HPDE6-E6E7 (cell line): ENCODE data around the gene THRB.

Source experiments
- DNase-seq: peaks from one replicate; pipeline ENCODE4 v3.0.0; 2011; ENCODE audit warnings: missing footprints; ENCODE audit errors: extremely low spot score

THRB gene

DNA sequence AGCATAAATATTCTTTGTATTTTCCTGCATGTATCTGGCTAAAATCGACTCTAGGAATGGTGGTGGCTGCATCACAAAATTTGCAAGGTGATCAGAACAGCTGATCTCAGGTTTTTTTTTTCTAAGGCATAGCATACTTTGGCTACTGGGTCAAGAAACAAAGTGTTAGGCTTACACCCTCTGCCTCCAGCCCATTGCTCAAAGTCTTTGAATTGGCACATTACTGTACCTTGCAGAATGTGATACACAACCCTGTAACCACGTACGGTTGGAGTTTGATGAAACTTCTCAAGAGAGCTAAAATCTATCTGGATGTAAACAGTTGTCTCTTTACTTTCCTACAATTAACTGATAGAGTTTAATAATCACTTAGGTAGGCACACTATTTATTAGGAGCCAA, 188.1 kb downstream of the THRB start:
- DNase-seq: no peak

DNA sequence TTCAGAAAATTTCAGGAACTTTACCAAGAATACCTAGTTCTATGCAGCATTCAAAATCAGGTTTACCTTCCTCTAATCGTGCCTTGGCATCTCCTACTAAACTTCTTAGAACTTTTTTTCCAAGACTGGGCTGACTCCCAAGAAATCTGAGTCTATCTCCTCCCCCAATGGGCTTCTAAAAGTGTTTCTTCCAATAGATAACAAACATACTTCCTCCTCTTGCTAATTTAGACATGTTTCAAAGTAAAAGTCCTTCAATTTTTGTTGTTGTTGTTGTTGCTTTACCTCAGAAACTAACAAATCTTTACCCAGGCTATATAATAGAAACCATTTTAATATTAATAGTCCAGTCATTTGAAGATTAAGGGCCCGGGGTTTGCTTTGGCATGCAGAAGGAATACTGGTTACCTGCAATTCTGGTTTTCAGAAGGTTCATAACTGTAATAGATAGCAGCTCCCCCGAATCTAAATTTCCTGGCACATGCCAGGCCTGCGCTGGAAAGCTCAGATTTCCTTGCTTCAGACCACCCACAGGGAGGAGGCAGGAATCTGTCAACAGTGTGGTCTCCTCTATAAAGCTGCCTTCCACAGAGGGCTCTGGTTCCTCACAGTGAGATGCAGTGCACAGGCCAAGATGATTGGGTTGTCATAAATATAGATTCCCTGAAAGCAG, 188.7 kb downstream of the THRB start:
- no peak for DNase-seq

DNA sequence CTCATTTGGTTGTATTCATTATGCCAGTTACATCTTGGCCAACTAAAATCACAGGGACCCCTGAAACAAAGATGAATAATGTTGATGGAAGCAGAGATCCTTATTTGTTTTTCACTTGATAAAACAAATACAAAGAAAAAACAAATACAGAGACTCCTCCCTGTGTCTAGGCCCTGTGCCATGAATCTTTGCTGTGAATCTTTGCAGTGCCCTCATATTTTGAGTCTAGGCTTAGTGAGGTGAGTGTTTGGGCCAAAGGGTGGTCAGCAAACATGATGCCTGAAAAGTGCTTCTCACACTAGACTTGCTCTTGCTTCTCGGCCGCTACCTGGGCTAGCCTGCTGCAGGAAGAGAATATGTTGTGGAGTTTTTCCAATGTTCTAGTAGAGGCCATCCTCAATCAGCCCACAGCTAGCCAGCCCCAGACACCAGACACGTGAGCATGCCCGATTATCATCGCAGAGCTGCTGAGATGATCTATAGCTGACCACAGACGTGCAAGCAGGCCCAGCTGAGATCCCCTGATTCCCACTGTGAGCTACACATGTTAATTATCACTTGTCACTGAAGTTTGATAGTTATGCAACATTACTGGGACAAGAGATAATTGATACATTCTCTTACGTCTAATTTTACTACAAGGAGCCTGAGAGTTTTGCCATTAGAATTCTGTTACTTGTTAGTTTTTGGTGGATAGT, 191.4 kb downstream of the THRB start:
- no peak for DNase-seq

DNA sequence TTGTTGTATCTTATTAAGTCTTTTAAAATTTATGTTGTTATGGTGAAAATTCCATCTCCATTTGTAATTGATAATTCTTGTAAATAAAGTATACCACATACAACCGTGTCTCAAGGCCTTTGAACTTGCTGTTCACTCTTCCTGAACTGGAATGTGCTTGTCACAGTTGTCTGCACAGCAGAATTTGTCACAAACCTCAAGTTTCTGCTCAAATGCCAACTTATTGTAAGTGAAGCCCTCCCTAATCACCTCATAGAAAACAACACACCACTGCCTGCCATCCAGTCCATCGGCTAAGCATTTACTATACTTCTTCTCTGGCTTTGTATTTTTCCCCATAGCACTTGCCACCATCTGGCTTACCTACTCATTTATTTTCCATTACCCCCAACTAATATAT, 192.3 kb downstream of the THRB start:
- DNase-seq: no peak

DNA sequence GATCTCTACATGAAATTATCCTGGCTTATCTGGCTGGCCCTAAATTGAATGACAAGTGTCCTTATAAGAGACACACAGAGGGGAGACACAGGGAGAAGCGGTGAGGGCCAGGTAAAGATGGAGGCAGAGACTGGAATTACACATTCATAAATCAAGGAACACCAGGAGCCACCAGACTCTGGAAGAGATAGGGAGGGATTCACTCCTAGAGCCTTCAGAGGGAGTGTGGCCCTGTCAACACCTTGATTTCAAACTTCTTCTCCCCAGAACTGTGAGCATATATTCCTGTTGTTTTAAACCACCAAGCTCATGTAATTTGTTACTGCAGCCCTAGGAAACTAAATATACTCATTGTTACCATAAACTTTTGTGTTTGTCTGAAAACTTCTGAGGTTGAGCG, 193.7 kb downstream of the THRB start:
- no peak for DNase-seq

DNA sequence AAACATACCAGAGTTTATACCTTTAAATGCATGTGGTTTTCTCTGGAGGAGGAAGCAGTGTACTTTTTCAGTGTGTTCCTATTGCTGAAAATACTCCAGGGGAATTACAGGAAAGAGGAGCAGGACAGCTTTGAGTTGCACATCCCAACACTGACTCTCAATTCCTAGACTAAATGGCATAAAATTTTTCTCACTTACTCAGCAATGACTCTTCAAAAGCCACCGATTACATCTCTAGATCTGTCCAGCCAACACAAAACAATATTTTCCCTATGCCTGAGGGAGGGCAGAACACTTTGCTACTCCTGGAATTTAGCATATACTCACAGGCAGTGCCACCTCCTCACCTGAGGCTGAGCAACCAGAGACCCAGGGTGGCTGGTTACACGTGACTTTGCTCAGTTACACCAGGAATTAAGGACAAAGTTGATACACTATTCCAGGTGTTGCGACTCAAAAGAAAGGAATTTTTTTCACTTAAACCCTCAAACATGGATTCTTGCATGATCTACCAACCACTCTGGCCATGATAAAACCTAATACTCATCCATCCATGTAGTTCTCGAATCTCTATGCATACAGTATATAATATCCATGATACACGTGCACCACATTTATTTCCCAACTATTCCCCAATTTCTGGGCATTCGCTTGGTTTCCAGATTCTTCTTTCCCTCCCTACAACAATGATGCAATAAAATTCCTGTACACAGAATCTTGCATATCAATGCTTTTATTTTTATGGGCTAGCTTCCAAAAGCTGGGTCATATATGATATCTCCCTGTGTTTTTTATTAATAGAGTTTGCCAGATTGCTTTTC, 194.6 kb downstream of the THRB start:
- peak; percentile 4 for DNase-seq

DNA sequence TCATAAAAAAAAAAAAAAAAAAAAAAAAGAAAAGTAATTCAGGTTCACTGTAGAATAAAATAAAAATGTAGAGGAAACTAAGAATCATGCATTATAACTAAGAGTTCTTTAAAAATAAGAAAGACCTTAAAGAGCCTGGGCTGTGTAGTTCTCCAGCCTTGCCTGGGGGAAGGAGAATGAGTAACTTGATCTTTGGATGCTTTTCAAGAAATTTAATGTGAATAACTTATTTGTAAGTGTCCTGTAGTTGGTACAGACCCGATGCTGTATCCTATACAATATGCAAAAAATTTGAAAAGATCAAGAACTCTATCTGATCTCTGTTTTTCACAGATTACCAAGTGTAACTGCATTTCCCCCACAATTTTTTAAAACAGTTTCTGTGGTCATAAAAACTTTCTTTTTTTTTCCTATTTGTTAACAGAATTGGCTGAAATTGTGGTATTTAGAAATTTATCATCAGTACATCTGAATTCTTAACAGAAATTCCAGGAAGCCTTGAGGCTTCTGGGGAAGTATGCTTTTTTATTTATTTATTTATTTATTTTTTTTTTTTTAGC, 195.3 kb downstream of the THRB start:
- no peak for DNase-seq

DNA sequence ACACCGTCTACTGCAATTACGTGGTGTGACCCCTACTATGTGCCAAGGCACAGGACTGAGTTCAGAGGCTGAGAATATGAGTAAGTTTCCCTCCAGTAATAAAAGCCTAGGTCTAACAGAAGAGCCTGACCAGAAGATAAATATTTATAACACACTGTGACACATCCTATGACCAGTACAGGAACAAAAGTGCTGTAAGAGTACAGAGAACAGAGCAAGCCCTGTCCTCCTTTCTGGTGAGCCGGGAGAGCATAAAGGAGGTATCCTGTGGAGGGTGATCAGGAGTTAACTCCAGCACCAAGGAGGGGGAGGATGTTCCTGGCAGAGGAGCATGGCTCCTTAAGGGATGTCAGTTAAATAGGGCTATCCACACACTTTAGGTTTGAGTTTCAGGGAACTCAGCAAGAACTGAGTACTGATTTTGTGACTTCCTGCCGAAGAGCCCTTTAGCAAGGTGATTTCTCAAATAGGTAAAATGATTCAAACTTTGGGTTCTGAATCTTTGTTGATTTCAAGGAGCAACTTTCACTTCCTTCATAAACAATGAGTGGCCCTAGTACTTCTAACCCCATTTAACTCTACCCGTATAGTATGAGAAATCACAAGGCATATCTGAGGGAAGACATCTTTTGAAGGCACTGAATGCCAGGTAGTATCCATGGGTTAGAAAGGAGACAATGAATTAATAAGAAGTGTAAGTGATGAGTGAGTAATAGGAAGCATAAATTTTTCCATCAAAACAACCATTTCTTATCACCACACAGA, 198.0 kb downstream of the THRB start:
- DNase-seq: no peak

DNA sequence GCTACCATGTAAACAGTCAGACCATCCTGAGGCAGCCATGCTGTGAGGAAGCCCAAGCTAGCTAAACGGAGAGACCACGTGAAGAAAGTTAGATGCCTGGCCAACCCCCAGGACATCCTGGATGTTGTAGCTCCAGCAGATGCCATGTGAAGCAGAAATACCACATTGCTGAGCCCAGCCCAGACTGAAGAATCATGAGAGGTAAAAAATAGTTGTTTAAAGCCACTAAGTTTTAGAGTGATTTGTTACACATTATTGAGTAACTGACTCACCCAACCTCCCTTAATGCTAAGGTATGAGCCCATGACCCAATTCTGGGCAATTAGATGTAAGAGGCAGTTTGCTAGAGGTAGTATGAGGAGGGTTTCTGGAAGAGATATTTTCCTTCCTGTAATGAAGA, 200.5 kb downstream of the THRB start:
- DNase-seq: no peak

DNA sequence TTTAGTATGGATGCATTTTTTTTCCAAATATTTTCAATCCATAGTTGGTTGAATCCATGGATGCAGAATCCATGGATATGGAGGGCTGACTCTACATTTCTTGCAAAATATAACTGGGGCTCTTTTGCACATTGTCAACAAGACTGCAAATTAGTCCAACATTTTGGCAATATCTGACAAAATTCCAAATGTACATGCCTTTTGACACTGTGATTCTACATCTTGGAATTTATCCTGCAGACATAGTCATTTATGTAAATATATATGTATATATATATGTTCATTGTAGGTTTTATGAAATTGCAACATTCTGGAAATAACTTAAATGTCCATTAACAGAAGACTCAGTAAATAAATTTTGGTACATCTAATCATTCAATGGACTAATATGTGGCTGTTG, 203.0 kb downstream of the THRB start:
- no peak for DNase-seq

DNA sequence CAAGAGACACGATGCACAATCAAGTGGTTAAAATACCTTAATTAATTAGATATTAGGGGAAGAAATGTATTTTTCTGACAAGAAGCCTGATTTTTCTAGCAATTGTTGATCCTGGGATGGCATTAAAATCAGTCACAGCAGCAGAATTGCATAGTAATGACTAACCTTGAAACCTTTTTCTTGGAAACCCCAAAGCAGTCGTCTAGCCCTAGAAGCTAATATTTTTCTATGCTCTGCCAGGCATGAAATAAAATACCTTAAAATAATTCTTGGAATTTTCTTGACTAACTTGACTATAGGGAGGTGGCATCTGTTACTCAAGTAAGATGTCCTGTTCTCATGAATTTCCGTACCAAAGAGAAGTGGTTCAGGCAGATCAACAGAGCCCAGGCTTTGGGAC, 204.1 kb downstream of the THRB start:
- DNase-seq: no peak

DNA sequence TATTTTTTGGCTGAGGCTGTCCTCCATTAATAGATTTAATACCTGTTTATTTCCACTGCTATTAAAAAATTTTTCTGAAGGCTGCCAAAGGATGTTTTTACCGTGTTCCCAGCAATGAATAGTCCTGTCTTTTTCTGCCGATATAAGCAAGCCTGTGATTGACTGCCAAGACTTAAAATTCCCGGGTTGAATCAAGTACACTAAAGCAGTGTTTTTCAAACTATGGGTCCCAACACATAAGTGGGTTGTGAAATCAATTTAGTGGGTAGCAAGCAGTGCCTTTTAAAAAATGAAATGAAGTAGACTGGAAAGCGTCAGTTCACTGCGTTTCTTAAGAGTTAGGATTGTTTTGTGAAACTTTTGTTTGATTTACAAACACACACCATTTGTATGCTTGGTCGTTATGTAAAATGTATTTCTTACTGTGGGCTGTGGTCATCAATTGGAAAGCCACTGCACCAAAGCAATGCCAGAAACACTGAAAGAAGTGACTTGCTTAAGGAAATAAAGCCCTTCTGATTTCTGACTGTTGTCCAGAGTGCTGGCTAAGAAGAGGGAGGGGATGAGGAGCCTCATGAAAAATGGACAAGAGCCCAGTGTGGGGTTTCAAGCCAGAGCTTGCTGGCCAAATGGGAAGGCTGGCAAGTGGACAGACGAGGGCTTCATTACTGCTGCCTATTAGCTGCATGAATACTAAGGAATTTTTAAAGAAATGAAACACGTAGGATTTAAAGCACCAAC, 206.0 kb downstream of the THRB start:
- no peak for DNase-seq

DNA sequence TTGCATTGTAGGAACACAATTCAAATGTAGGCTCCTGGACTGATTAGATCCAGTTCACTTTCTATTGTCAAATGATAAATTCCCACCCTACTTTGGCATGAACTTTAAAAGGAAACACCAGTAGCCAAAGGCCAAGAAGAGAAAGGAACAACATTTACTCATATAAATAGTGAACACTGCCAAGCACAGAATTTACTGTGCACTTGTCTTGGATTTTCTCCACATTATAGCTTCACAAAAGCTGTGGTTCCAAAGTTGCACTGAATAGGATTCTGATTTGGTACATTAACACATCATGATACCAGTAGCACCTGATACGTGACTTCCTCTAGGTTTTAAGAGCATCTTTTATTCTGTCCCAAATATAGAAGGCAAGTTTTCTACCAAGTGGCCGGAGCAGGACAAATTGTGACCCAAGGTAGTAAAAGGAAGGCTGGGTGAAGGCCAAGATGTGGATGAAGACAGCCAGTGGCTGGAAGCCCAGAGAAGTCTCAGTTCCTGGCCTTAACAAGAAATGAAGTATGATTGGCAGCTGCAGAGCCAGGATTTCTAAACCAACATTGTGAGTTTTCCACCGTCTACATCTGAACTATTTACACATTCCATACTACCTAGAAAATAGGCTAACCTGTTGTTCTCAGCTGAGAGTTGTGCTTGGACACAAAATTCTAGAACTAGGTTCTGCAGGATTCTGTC, 206.7 kb downstream of the THRB start:
- DNase-seq: no peak

DNA sequence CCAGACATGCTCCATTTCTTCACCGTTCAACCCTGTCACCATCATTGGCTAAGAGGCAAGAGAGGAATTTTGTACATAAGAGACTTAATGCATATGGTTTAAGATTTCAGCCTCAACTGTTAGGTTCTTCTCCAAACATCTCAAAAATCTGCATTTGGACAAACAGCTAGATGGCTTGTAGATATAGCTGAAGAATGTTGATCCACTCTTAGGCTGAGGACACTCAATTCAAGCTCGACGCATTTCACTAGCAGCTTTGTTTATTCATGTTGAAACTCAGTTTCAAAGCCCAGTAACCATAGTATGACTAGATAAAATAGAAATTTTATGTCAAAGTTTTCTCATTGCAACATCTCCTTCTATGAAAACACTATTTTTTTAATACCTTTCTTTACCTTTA, 208.2 kb downstream of the THRB start:
- DNase-seq: no peak

DNA sequence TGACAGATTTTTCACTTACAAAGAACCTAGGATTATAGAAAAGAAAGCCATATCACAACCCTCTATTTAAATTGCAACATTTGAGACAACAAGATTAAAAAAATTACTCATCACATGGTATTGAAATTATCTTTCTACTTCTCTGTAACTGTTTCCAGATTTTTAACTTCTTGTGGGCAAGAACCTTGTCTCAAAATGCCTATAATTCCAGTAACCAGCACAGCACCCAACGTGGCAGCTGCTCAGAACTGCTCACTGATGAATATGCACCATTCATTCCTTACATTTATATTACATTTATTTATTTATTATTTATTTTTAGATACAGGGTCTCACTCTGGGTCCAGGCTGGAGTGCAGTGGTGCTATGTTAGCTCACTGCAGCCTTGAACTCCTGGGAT, 216.1 kb downstream of the THRB start:
- no peak for DNase-seq

DNA sequence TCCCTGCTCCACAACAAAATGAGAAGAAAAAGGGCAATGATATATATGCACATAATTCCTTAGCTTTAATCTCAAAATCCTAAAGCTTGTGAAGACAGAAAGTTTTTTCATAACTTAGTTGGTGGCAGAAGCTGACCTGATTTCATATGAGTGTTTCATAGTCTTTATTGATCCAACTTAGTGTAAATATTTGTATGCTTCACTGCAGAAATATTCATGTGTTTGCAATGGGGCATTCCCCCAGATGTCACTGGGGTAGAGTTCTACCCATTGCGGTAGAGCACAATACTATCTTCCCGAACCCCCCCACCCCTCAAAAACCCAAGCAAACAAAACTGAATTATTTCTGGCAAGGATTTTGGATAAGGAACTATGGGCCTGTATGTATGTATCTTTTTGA, 221.2 kb downstream of the THRB start:
- DNase-seq: no peak

DNA sequence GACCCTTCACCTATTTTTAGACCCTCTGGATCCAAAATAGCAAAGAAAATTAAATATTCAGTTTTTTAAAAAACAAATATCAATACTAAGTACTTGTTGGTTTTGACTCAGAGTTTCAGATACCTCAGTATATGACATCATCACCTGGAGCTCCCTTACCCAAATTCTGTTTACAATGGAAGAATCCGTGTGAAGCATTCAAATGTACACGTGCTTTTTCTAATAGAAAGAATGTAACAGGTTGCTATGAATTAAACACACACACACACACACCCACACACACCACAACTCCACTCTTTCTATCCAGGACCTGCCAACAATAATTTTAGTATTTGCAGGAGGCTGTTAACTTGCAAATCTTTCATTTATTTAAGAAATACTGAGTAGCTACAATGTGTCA, 221.8 kb downstream of the THRB start:
- no peak for DNase-seq

DNA sequence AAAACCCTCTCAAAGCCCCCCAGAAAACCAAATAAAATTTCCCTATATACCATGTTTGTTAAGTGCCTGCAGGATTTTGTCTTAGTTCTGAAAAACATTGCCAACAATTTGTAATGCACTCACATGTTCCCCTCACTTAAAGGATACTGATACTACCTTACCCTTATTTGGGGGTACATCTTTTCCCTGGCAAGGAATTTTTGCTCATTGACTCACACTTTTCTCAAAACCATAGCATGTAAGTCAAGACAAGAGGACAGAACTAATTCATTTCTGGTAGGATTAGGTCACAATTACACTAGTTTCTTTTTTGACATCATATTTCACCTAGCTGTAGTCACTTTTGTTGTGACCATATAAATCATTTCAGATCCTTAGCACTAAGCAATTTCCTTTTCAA, 222.2 kb downstream of the THRB start:
- no peak for DNase-seq

DNA sequence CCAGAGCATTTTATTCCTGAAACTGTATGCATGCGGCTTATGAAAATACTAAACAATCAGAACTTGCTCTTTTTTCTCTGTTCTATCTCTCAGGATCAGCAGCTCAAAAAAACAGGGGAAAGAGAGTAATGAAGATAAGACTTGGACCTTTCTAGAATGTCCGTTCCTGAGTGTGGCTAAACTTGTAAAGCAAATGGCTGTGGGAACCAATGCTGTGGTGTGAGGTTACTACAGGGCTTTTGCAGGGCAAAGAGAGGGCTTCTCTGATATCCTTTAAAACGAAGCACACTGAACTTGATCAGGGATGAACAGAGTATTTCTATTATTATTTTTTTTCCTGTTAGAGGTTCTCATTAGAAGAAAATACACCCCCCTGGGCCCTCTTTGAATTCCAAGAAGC, 223.4 kb downstream of the THRB start:
- no peak for DNase-seq

DNA sequence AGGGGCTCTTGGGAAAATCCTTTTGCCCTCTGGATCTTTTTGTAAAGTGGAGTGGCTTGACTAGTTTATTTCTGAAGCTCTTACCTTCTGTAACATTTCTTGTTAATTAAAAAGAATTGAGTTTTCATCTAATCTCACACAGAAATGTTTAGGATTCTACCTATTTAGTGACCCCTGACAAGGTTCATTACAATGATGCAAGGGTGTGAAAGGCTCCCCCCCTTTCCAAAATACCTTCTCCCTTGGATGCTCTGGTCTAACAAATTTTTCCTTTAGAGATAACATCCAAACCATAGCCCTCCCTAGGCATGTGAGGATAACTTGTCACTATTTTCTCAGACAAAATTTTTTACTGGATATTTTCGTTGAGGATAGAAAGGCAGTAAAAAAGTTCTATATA, 223.9 kb downstream of the THRB start:
- DNase-seq: no peak
